DMS53 treated with DMSO at 0.1 percent for 48 hours (cell line): Measurements from ENCODE around the gene PDE2A.
"Not testable (repeated sequence)": the region's sequence is repeated elsewhere in the genome, so short reads cannot be mapped to it uniquely, and the experiment has no call there.

Experiments
- DNase-seq: peaks from one replicate; lab custom pipeline; 2025; ENCODE audit not compliant: unreplicated experiment; lab: John Stamatoyannopoulos, UW

Gene PDE2A

DNA sequence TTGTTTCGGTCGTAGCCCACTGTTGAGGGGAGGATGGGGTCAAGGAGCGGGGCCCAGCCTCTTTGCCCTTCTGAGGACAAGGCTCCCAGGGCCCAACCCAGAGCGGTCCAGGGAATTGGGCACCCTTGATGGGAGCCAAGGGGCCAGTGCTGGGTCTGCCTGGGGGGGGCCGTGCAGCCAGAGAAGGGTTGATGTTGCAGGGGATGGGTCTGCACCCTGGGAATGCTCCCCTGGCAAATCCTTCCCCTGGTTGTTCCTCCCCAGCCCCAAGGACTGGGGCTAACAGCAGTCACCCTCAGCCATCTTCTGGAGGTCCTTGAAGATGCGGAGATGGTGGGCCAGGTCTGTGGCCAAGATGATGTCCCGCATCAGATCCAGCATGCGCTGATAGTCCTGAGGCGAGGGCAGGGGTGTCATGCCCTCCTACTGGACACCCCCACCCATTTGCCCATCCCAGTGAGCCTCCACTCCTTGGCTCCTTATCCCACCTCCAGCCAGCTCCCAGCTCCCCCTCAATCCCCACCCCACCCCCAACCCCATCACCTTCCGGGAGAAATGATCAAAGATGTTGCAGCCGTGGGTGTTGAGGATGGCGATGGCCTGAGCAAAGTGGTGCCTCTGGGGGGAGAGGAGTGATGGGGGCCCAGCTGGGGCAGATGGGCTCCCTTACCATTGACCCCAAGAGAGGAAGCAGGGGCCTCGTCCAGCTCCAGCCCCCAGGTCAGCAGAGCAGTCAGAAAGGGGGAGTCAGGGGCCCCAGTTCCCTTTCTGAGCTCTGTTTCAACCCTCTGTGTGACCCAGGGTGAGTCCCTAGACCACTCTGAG lies 95.0 kb downstream of the PDE2A start:
- DNase-seq: no peak

DNA sequence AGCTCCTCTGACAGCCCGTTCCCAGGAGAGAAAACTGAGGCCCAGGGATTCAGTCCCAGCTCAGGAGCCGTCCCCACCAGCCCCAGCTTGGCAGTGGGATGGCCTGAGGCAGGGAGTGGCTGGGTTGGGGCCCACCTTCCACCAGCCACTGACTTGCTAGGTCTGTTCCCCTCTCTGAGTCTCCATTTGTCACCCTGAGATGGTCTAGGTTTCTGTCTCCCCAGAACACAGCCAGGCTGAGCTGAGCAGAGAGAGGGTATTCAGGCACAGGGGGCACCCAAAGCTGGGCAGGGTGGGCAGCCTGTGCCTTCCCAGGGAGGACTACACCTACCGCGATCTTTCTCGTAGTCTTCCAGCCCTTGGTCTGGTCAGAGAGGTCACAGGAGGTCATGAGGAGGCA lies 95.7 kb downstream of the PDE2A start:
- no peak for DNase-seq

DNA sequence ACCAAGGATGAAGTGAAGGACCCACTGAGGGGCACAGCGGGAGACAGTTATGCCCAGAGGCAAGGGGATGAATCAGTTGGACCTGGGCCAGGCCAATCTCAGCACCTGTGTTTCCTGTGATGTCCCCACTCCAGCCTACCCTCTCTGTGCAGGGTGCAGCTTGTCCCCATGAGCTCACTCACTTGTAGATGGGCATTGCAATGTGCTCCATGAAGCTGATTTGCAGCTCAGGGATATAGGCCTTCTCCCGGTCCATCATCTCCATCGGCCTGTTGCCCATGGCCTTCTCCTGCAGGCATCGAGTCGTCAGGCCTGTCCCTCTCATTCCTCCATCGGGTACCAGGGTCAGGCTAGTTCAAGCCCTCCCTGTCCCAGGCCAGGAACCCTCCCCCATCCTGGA lies 96.2 kb downstream of the PDE2A start:
- DNase-seq: no peak

DNA sequence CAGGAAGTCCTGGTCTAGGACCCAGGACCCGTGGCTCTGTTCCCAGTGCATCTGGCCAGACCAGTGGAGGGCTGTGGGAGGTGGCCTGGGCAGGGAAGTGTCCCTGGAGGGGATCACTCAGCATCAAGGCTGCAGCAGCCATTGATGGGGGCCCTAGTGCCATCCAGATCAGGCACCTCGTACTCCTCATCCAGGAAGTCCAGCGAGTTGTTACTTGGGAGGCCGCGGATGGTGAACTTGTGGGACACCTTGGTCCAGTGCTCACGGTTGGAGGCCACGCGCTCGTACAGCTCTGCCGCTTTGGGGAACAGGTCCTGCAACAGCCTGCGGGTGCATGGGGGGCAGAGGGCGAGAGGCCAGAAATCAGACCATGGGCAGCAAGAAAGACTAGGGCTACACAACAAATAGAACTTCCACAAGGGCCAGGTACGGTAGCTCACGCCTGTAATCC lies 96.9 kb downstream of the PDE2A start:
- no peak for DNase-seq

DNA sequence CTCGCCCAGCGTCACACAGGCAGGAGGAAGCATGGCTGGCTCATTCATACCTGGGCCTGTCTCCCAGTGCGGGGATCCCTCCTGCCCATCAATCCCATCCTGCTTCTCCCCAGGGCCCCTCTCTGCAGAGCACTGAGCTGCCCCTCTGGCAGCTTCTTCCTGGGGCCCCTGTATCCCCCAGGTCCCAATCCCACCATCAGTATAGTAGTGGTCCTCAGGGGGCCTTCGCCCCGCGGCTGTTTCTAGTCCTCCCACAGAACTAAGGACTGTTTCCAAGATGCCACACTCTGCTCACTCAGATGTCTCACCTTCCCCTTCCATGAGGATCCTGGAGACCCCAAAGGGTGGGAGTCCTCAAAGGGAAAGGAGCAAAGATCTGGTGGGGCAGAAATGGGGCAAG lies 97.6 kb downstream of the PDE2A start:
- DNase-seq: no peak

DNA sequence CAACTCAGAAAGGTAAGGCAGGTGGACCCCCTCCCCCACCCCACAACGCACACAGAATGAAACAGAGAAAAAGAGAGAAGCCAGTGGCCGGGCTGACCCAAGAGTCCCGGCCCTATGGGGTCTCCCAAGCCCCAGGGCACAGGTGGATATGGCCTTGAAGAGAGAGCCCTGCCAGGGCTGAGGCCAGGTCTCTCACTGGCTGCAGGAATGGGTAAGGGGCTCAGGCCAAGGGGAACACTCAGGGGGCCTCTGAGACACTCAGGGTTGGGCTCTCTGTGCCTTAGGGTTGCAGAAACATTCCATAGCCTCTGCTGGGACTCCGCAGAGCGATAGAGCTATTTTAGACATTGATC lies 98.0 kb downstream of the PDE2A start:
- no peak for DNase-seq

DNA sequence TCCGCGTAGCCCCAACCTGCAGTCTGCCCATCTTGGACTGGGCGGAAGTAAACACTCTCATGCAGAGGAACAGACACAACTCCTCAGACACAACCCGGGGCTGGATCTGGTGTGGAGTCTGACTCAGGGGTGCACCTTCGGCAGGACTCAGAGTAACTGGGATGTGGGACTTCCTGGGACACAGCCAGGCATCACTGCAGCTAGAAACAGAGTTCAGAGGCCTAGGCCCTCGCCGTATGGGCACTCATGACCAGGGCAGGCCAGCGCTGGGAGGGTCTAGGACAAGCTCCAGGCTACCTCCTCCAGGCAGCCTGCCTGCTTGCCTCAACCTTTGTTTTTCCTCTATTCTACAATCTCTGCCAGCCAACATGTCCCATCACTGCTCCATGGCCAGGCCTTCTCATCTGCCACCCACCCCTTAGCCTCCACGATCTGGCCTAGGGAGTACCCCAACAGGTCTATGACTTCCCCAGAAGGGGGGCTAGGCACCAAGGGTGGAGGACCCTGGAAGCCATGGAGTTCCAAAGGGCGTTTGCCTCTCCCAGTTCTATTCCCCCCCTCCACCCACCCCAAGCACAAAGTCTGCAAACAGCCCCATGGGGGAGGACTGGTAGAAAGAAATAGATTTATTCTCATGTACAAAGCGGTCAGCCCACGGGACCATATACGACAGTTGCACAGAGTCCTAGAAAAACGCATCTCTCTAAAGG lies 98.5 kb downstream of the PDE2A start:
- DNase-seq: no peak

DNA sequence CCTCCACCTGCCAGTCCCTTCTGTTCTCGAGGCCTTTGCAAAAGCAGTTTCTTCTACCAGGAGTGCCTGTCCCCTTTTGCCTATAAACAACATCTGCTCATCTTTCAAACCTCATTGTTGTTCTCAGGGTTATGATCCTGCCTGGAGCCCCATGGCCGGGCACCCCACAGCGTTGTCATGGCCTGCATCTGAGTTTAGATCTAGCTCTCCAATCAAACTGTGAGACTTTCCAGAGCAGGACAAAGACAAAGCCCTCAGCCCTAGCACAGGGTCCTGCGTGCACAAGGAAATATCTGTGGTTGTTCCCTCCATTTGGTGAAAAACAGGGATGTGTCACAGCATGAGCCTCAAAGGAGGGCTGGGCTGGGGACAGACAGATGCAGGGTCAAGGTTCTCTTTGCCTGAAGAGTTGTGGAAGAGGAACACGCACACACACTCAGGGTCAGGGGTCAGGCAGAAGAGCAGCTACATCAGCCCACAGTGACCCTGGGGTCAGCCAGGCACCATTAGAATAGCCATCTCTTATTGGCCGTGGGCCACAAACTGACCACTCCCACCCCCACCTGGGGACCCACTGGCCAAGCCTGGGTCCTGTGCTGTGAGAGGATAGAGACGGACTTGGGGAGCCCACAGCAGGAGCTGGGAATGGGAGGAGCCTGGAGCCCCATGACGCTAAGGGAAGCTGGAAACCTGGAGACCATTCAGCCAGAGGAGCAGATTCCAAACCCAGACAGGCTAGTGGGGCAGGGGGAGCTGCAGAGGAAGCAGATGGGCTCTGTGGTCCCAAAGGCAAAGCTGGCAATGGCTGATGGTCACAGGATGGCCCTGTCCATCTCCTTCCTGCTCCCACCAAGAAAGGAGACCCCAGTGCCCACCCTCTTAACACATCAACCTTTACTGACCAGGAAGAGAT lies 99.4 kb downstream of the PDE2A start:
- DNase-seq: no peak

DNA sequence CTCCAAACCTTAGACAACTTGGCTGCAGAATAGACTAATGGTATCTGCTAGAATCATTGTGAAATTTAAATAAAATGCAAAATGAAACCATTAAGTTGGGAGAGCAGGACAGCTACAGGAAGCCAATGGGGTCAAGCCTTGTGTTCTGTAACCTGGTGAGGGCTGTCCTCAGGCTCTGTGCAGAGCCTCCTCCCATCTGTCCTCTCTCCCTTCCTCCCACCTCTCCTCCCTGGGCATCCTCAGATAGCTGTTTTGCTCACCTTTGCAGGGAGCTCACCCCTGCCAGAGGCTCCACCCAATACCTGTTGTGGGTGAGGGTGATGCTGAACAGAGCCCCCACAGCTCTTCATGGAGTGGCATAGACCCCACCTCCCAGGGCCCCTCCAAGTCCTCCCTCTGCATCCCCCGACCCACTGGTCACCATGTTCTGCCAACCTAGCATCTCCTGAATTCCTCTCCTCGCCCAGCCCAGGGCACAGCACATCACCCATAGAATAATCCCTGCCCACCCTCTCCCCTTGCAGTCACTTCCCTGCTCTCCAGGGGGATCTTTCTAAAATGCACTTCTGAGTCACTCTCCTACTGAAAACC lies 100.3 kb downstream of the PDE2A start:
- no peak for DNase-seq

DNA sequence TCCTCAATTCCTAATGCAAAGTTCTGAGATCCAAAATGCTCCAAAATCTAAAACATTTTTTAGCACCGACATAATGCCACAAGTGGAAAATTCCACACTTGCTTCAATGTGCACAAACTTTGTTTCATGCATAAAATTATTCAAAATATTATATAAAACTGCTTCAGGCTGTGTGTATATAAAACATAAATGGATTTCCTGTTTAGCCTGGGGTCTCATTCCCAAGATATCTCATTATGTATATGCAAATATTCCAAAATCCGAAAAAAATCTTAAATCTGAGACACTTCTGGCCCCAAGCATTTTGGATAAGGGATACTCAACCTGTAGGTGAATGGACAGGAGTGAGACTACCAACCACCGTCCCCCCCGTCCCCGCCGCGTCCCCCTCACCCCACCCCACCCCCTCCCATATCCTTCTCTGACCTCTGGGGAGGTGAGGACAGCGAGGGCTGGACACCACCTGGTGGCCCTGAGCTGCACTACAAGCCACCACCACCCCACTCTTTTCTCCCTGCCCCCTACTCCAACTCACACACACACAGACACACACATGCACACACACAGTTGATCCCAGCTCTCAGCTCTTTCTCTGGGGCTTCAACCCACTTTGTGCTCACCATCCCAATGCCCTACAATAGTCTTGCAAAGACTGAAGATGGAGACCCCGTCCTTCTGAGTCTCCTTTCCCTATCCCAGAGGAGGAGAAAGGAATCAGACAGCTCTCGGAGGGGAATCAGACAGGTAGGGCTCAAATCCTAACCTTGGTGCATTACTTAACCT lies 101.0 kb downstream of the PDE2A start:
- peak; percentile 28 for DNase-seq

DNA sequence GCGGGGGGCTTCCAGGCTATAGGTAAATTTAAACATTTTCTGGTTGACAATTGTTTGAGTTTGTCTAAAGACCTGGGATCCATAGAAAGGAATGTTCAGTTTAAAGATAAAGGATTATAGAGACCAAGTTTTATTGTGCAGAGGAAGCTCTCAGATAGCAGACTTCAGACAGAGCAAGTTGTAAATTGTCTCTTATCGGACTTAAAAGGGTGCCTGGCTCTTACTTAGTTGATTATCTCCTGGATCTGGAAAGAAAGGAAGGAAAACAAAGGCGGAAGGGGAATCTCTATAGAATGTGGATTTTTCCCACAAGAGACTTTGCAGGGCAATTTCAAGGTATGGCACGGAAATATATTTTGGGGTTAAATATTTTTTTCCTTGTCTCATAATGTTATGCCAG lies 101.7 kb downstream of the PDE2A start:
- not testable (repeated sequence) for DNase-seq

DNA sequence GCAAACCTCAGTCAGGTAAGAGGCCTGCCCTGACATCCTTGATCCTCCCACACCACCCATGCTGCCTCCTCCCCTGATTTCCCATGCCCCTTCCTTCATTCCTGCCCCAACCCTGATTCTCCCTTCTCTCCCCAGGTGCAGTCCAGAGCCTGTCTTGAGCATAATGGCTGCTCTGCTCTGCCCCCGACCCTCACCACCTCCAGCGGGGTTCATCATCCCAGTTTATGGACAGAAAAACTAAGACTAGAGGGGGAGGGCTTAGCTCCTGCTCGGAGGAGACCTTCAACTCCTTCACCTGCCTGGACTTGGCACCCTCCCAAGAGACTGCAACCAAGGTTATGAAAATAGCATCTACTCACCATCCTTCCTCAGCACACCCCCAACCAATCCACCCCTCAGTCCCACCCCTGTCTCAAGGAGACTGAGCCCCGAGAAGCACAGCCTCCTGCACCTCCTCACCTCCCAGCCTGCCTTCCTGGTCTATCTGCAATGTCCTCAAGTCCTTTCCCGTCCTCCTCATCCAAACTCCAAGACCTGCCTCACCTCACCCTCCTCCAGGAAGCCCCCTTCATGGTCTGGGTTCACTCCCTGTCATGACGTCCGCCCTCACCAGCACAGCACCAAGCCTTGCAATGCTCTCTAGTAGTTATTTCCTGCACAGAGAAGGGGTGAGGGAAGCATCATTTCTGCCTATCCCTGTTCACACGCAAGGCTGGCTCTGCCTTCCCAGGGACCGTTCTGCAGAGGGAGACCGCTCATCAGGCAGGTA lies 103.1 kb downstream of the PDE2A start:
- DNase-seq: no peak

DNA sequence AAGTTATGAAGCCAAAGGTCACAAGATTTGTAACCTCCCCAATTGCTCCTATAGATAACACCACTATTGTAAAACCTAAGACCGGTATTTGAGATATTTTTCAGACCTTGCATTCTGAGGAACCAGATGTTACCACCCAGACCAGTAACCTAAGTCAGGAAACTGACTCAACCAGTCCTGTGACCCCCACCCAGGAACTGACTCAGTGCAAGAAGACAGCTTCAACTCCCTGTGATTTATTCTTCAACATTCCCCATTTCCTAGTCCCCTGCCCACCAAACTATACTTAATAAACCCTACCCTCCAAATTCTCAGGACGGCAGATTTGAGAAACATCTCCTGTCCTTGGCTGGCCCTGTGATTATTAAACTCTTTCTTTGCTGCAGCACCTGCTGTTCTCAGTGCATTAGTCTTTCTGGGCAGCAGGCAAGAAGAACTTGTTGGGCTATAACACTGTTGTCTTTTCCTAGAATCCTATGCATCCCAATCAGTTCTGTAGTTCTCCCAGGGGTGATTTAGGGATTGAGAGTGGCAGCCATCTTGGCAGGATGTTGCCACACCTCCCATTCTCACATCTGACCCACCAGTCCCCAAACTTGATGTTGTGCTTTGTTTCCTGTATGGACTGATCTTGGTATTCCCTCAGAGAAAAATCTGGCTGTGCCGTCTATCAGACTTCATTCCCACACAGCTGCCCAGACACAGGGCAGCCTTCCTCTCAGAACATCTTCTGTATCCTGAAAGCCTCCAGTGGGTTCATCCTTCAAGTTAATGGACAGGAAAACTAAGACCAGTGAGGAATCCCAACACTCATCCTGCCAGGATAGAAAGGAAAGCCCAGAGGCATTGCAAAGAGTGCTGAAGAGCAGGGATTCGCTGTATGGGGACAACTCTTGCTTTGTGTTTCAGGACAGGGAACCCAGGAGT lies 104.0 kb downstream of the PDE2A start:
- DNase-seq: no peak

DNA sequence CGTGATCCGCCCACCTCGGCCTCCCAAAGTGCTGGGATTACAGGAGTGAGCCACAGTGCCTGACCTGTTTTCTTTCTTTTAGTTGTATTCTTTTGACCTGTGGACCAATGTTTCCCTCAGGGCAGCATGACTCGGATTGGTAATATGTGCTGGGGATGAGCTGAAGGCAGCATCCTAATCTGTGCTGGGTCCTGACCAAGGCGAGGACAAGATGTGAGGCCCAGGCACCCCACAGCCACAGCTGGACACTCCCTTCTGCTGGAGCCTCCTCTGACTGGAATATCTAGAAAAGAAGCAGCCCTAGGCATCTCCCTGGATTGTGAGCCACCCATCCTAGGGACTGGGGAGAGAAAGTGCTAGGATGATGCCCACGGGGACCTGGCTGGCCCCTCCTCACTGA lies 105.4 kb downstream of the PDE2A start:
- no peak for DNase-seq

DNA sequence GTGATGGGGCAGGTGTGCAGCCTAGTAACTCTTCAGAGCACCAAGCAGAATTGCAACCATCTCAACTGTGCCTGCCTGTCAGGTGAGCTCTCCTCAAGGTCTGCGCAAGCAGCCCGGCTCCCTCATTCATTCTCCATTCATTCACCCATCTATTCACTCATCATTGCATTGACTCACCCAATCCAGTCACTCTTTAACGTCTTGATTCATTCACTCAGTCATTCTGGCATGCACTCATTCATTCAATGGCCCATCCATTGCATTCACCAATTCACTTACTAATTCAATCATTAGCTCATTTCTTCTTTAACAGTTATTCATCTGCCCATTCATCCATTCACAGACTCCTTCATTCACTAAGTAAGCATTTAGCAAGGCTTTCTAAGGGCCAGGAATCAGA lies 111.8 kb downstream of the PDE2A start:
- DNase-seq: no peak

DNA sequence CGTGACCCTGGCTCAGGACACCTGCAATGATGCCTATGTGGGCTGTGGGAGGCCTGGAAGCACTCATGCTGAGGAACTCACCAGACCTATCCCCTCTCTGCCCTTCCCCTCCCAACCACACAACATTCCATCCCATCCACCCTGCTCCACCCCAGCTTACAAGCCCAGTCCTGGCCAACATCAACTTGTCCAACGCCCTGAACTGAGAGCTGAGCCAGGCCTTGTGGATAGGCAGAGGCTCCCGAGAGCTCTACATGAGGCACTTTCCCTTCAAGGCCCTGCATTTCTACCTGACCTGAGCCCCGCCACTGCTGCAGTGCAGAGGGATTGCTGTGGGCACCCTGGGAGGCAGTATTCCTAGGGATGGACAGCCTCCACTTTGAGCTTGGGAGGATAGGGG lies 112.4 kb downstream of the PDE2A start:
- no peak for DNase-seq

DNA sequence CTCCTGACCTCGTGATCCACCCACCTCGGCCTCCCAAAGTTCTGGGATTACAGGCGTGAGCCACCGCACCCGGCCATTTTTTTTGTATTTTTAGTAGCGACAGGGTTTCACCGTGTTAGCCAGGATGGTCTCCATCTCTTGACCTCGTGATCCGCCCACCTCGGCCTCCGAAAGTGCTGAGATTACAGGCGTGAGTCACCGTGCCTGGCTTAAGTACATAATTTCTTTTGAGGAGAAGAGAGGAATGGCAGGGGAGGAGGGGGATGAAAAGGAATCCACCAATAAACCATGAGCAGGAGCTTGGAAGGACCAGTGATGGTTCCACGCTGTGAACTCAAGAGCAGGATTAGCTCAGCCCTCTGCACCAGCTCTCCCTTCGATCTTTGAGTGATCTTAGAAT lies 113.4 kb downstream of the PDE2A start:
- DNase-seq: not testable (repeated sequence)

DNA sequence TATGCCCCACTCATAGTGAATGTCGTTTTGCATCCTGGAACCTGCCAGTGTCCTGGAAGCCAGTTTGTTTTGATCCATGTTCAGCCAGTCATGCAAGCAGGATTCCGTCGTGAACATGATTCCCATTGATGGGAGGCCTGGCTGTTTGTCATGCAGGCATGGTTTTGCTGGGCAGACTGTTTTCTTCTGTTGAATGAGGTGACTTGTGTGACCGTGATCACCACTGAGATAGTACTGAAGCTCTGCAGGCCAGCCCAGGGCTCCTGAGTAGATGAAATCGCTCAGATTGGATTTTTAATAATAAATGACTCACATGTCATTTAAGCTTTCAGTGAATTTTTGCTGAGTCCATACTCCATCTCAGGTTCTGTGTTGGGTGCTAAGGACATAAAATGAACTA lies 117.8 kb downstream of the PDE2A start:
- DNase-seq: no peak
